Measurements from ENCODE around the gene KIAA1549. TPM values are rescaled to one million over a fixed set of nuclear protein-coding genes. Genes with fewer than 3 reads are reported as not detected.
"Not testable (repeated sequence)": the region's sequence is repeated elsewhere in the genome, so short reads cannot be mapped to it uniquely, and the experiment has no call there.

Gene KIAA1549
- total and polyA plus RNA-seq, 2 donors: 1.6 to 4.6 TPM

GRCh38 chr7:138982204-138982623 is 1.0 kb upstream of the KIAA1549 start:
- no peak overlapping the region for H3K4me3 ChIP-seq (ENCODE audit: low read depth, low read length)

GRCh38 chr7:138980563-138981291 is 462 bp downstream of the KIAA1549 start:
- no peaks in the 10 kb centered on the region for H3K36me3 ChIP-seq (ENCODE audit: insufficient read depth)
- no peaks in the 10 kb centered on the region for H3K4me1 ChIP-seq (ENCODE audit: insufficient read depth)
- 1% methylated on average over 68 of the region's 68 CpGs for WGBS
- H3K27ac ChIP-seq (ENCODE audit: low read depth): no peak overlapping the region
- DNase-seq (ENCODE audit: extremely low spot score): no peak
- peak overlapping the region; percentile 97 for H3K4me3 ChIP-seq (ENCODE audit: low read depth, low read length)

More at GRCh38 chr7:138982204-138982623, 1.0 kb upstream of the KIAA1549 start:
- 32% methylated on average over 14 of the region's 14 CpGs for WGBS
- DNase-seq (ENCODE audit: extremely low spot score): no peak
- H3K27ac ChIP-seq (ENCODE audit: low read depth): no peak overlapping the region
- H3K4me1 ChIP-seq (ENCODE audit: insufficient read depth): no peaks in the 10 kb centered on the region
- H3K36me3 ChIP-seq (ENCODE audit: insufficient read depth): no peaks in the 10 kb centered on the region

GRCh38 chr7:138979988-138980562 is 1.1 kb downstream of the KIAA1549 start:
- 35% methylated on average over 9 of the region's 9 CpGs for WGBS
- no peak for DNase-seq (ENCODE audit: extremely low spot score)
- no peaks in the 10 kb centered on the region for H3K4me1 ChIP-seq (ENCODE audit: insufficient read depth)
- H3K4me3 ChIP-seq (ENCODE audit: low read depth, low read length): peak overlapping the region; percentile 97
- no peak overlapping the region for H3K27ac ChIP-seq (ENCODE audit: low read depth)
- H3K36me3 ChIP-seq (ENCODE audit: insufficient read depth): no peaks in the 10 kb centered on the region

GRCh38 chr7:138979226-138979979 is 1.8 kb downstream of the KIAA1549 start:
- Histone ChIP-seq H3K36me3 (ENCODE audit: insufficient read depth) (no peaks in the 10 kb centered on the region), H3K4me1 (ENCODE audit: insufficient read depth) (no peaks in the 10 kb centered on the region), H3K4me3 (ENCODE audit: low read depth, low read length) (no peak overlapping the region), H3K27ac (ENCODE audit: low read depth) (no peak overlapping the region)
- WGBS: 93% methylated on average over 6 of the region's 6 CpGs
- DNase-seq (ENCODE audit: extremely low spot score): no peak

- Histone ChIP-seq H3K4me1 (ENCODE audit: insufficient read depth) (no peaks in the 10 kb centered on the region), H3K36me3 (ENCODE audit: insufficient read depth) (no peaks in the 10 kb centered on the region), H3K27ac (ENCODE audit: low read depth) (no peak overlapping the region), H3K4me3 (ENCODE audit: low read depth, low read length) (no peak overlapping the region)
- WGBS: 89% methylated on average over 6 of the region's 6 CpGs
- no peak for DNase-seq (ENCODE audit: extremely low spot score)
These were observed 2.5 kb downstream of the KIAA1549 start for GRCh38 chr7:138978541-138979184.

- not testable (repeated sequence) for H3K4me3 ChIP-seq (ENCODE audit: low read depth, low read length); H3K36me3 ChIP-seq (ENCODE audit: insufficient read depth); H3K4me1 ChIP-seq (ENCODE audit: insufficient read depth); H3K27ac ChIP-seq (ENCODE audit: low read depth); DNase-seq (ENCODE audit: extremely low spot score)
- 82% methylated on average over 11 of the region's 11 CpGs for WGBS
These were observed 5.0 kb downstream of the KIAA1549 start for GRCh38 chr7:138976161-138976560.

GRCh38 chr7:138975343-138976104 is 5.7 kb downstream of the KIAA1549 start:
- Histone ChIP-seq H3K4me3 (ENCODE audit: low read depth, low read length) (no peak overlapping the region), H3K27ac (ENCODE audit: low read depth) (no peak overlapping the region), H3K4me1 (ENCODE audit: insufficient read depth) (no peaks in the 10 kb centered on the region), H3K36me3 (ENCODE audit: insufficient read depth) (no peaks in the 10 kb centered on the region)
- WGBS: 44% methylated on average over 5 of the region's 5 CpGs
- no peak for DNase-seq (ENCODE audit: extremely low spot score)

GRCh38 chr7:138974675-138975292 is 6.4 kb downstream of the KIAA1549 start:
- Histone ChIP-seq H3K4me1 (ENCODE audit: insufficient read depth) (no peaks in the 10 kb centered on the region), H3K27ac (ENCODE audit: low read depth) (no peak overlapping the region), H3K4me3 (ENCODE audit: low read depth, low read length) (no peak overlapping the region), H3K36me3 (ENCODE audit: insufficient read depth) (no peaks in the 10 kb centered on the region)
- 75% methylated on average over 5 of the region's 5 CpGs for WGBS
- no peak for DNase-seq (ENCODE audit: extremely low spot score)

GRCh38 chr7:138974103-138974502 is 7.1 kb downstream of the KIAA1549 start:
- H3K27ac ChIP-seq (ENCODE audit: low read depth): no peak overlapping the region
- WGBS: 95% methylated on average over 4 of the region's 4 CpGs
- no peak overlapping the region for H3K4me3 ChIP-seq (ENCODE audit: low read depth, low read length)
- no peaks in the 10 kb centered on the region for H3K4me1 ChIP-seq (ENCODE audit: insufficient read depth)
- H3K36me3 ChIP-seq (ENCODE audit: insufficient read depth): no peaks in the 10 kb centered on the region
- DNase-seq (ENCODE audit: extremely low spot score): no peak

GRCh38 chr7:138970952-138971351 is 10.2 kb downstream of the KIAA1549 start:
- WGBS: 80% methylated on average over 6 of the region's 6 CpGs
- H3K4me1 ChIP-seq (ENCODE audit: insufficient read depth): no peaks in the 10 kb centered on the region
- H3K27ac ChIP-seq (ENCODE audit: low read depth): no peak overlapping the region
- no peak for DNase-seq (ENCODE audit: extremely low spot score)
- no peak overlapping the region for H3K4me3 ChIP-seq (ENCODE audit: low read depth, low read length)
- H3K36me3 ChIP-seq (ENCODE audit: insufficient read depth): no peaks in the 10 kb centered on the region

GRCh38 chr7:138970446-138970845 is 10.7 kb downstream of the KIAA1549 start:
- no peak overlapping the region for H3K27ac ChIP-seq (ENCODE audit: low read depth)
- no peak for DNase-seq (ENCODE audit: extremely low spot score)
- H3K4me3 ChIP-seq (ENCODE audit: low read depth, low read length): no peak overlapping the region
- no peaks in the 10 kb centered on the region for H3K4me1 ChIP-seq (ENCODE audit: insufficient read depth)
- WGBS: 92% methylated on average over 7 of the region's 7 CpGs
- H3K36me3 ChIP-seq (ENCODE audit: insufficient read depth): no peaks in the 10 kb centered on the region

- H3K4me3 ChIP-seq (ENCODE audit: low read depth, low read length): no peak overlapping the region
- 64% methylated on average over 4 of the region's 4 CpGs for WGBS
- DNase-seq (ENCODE audit: extremely low spot score): no peak
- no peaks in the 10 kb centered on the region for H3K36me3 ChIP-seq (ENCODE audit: insufficient read depth)
- H3K27ac ChIP-seq (ENCODE audit: low read depth): no peak overlapping the region
- no peaks in the 10 kb centered on the region for H3K4me1 ChIP-seq (ENCODE audit: insufficient read depth)
These were observed 14.0 kb downstream of the KIAA1549 start for GRCh38 chr7:138967159-138967558.

Measured in urinary bladder (tissue), 4 donors.